PFSK-1 (cell line): ENCODE measurements around the gene OR51L1. TPM values are rescaled to one million over a fixed set of nuclear protein-coding genes. Genes with fewer than 3 reads are reported as not detected.
"Not testable (repeated sequence)": the region's sequence is repeated elsewhere in the genome, so short reads cannot be mapped to it uniquely, and the experiment has no call there.

ENCODE experiments used
- FOXP2 ChIP-seq: optimal IDR thresholded peaks from 2 replicates; pipeline ENCODE3; 2011; ENCODE audit warnings: borderline replicate concordance, control low read depth, inconsistent platforms; ENCODE audit not compliant: insufficient read depth; ENCODE audit errors: extremely low read length, extremely low read depth
- POLR2AphosphoS5 ChIP-seq: IDR thresholded peaks from 2 replicates; pipeline ENCODE4 v1.6.1; 2012; ENCODE audit warnings: low read depth, mild to moderate bottlenecking, control low read depth, low read length, moderate library complexity
- SIN3A ChIP-seq: IDR thresholded peaks from 2 replicates; pipeline ENCODE4 v1.6.1; 2012; ENCODE audit warnings: mild to moderate bottlenecking, low read length, moderate library complexity, borderline replicate concordance; ENCODE audit not compliant: insufficient read depth
- TAF1 ChIP-seq: IDR thresholded peaks from 2 replicates; pipeline ENCODE4 v1.6.1; 2012; ENCODE audit warnings: low read length, control low read depth, borderline replicate concordance; ENCODE audit not compliant: insufficient read depth
- polyA plus RNA-seq: library from polyadenylated mRNA; unstranded; fragments of >200 nt; gene quantifications from one replicate; pipeline ENCODE4 v1.2.1, GENCODE V29; 2012; ENCODE audit warnings: low read depth, missing spikeins; ENCODE audit not compliant: insufficient read length
- TF ChIP-seq, protein P1 (sequence below), 2 experiments: IDR thresholded peaks; 2 replicates each; pipeline versions ENCODE4 v1.6.1 to v1.8.0; 2011 to 2012; ENCODE audit warnings: low read depth in 2 of 2, low read length in 2 of 2, control low read depth in 1 of 2, inconsistent platforms in 1 of 2, mild to moderate bottlenecking in 1 of 2, moderate library complexity in 1 of 2; ENCODE audit not compliant: insufficient read depth in 1 of 2

The OR51L1 gene, protein sequence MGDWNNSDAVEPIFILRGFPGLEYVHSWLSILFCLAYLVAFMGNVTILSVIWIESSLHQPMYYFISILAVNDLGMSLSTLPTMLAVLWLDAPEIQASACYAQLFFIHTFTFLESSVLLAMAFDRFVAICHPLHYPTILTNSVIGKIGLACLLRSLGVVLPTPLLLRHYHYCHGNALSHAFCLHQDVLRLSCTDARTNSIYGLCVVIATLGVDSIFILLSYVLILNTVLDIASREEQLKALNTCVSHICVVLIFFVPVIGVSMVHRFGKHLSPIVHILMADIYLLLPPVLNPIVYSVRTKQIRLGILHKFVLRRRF
- not detected for polyA plus RNA-seq

- TF ChIP-seq, protein P1, sequence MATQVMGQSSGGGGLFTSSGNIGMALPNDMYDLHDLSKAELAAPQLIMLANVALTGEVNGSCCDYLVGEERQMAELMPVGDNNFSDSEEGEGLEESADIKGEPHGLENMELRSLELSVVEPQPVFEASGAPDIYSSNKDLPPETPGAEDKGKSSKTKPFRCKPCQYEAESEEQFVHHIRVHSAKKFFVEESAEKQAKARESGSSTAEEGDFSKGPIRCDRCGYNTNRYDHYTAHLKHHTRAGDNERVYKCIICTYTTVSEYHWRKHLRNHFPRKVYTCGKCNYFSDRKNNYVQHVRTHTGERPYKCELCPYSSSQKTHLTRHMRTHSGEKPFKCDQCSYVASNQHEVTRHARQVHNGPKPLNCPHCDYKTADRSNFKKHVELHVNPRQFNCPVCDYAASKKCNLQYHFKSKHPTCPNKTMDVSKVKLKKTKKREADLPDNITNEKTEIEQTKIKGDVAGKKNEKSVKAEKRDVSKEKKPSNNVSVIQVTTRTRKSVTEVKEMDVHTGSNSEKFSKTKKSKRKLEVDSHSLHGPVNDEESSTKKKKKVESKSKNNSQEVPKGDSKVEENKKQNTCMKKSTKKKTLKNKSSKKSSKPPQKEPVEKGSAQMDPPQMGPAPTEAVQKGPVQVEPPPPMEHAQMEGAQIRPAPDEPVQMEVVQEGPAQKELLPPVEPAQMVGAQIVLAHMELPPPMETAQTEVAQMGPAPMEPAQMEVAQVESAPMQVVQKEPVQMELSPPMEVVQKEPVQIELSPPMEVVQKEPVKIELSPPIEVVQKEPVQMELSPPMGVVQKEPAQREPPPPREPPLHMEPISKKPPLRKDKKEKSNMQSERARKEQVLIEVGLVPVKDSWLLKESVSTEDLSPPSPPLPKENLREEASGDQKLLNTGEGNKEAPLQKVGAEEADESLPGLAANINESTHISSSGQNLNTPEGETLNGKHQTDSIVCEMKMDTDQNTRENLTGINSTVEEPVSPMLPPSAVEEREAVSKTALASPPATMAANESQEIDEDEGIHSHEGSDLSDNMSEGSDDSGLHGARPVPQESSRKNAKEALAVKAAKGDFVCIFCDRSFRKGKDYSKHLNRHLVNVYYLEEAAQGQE (IDR thresholded peaks at IDR 0.05; ENCODE audit: insufficient read depth in 1 of 2, low read depth in 2 of 2, low read length in 2 of 2): no peak
- TF ChIP-seq SIN3A (no peak), POLR2AphosphoS5 (no peak), TAF1 (no peak), FOXP2 (no peak)
These were observed at the start of gene OR51L1 for GRCh38 chr11:4994551-4994950. Gene OR51L1, plus strand, starts transcription at chr11:4994851. Its CDS starts 4,132 bp downstream, at chr11:4998983.

DNA sequence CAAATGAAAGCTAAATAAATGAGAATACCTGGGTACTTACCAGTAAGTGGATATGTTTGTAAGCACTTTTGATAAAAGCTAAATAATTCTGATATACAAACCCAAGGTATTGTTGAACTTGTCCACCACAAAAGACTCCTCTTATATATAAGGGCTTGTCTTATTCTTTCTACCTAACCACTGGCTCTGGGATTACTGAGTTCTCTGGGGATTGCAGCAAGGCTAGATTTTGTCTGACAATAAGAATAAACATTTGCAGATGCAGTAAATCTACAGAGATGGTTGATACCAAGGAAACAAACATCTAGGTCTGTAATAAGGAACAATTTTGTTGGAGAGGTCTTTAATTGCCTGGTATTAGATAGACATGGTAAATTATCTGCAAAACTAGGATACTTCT is 47.1 kb upstream of the OR51L1 start, which contains the start of gene OR51A4:
Gene OR51A4, minus strand, starts transcription at position 101 of the 400 bp plus-strand sequence. CDS start 505 bp downstream, outside the sequence.
- TF ChIP-seq POLR2AphosphoS5 (no peak), SIN3A (no peak), TAF1 (no peak), FOXP2 (no peak)
- TF ChIP-seq, protein P1 (IDR thresholded peaks at IDR 0.05; ENCODE audit: insufficient read depth in 1 of 2, low read depth in 2 of 2, low read length in 2 of 2): no peak

GRCh38 chr11:4955613-4956012 is 39.0 kb upstream of the OR51L1 start, which contains the start of gene OR51A2:
Gene OR51A2, minus strand, starts transcription at chr11:4955713. Its CDS starts 0 bp downstream, at chr11:4955713.
- not testable (repeated sequence) for TF ChIP-seq FOXP2, TAF1
- TF ChIP-seq, protein P1 (IDR thresholded peaks at IDR 0.05; ENCODE audit: insufficient read depth in 1 of 2, low read depth in 2 of 2, low read length in 2 of 2): not testable (repeated sequence)

- TF ChIP-seq SIN3A: no peak
- TF ChIP-seq POLR2AphosphoS5: no peak
- no peak for TF ChIP-seq TAF1
- TF ChIP-seq FOXP2: no peak
- TF ChIP-seq, protein P1 (IDR thresholded peaks at IDR 0.05; ENCODE audit: insufficient read depth in 1 of 2, low read depth in 2 of 2, low read length in 2 of 2): no peak
These were observed 37.3 kb upstream of the OR51L1 start for GRCh38 chr11:4957396-4957795.

DNA sequence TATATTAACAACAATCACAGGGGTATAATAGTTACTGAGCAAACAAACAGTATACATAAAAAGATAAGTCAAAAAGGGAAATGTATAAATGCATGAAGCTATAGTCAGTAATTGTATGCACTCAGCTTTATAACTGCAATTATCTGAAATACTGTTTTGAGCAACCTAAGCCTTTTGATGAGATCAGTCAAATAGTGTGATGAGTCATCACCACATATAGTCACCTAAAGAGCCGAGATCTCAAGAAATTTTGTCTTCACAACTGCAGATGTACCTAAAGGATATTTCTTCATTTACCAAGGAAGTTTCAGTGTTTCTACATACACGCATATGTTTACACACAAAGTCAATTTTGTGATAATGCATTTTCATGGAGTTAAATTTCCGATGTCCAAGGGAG is 33.8 kb upstream of the OR51L1 start:
- TF ChIP-seq TAF1: no peak
- TF ChIP-seq, protein P1 (IDR thresholded peaks at IDR 0.05; ENCODE audit: insufficient read depth in 1 of 2, low read depth in 2 of 2, low read length in 2 of 2): no peak
- no peak for TF ChIP-seq POLR2AphosphoS5
- TF ChIP-seq FOXP2: no peak
- TF ChIP-seq SIN3A: no peak
